Measurements from ENCODE around the gene USB1.

GRCh38 chr16:57997176-57997527 is 4.1 kb upstream of the USB1 start:
- TF ChIP-seq CTCF (IDR thresholded peaks at IDR 0.05) (no peak), EP300 (IDR thresholded peaks at IDR 0.05; ENCODE audit: low read depth) (no peak)
